CD4-positive, CD25-positive, alpha-beta regulatory T cell (primary cell): ENCODE results near the gene EPB41L4B. TPM values are rescaled to one million over a fixed set of nuclear protein-coding genes. Genes with fewer than 3 reads are reported as not detected.
A peak's percentile ranks its signal among the peaks of the same experiment; 100 is the strongest.
"Not testable (repeated sequence)": the region's sequence is repeated elsewhere in the genome, so short reads cannot be mapped to it uniquely, and the experiment has no call there.

Experiments
- ATAC-seq, 2 donors: fragments of 150-1000 bp; cut with Tn5 transposase; one replicate each; pipeline ENCODE4 v1.10.0; 2021; ENCODE audit warnings: low read depth in 2 of 2, moderate number of reproducible peaks in 2 of 2, moderate library complexity in 1 of 2
- DNase-seq, 3 donors: peaks; one replicate each; pipeline versions ENCODE4 v3.0.0 to v3.0.0-alpha.2; 2012 to 2022; ENCODE audit warnings: mixed read lengths in 1 of 3
- H3K27ac ChIP-seq: one replicate; pipeline ENCODE4 v1.7.0; 2013; ENCODE audit warnings: mild to moderate bottlenecking, low read length; ENCODE audit not compliant: insufficient read depth, poor library complexity, severe bottlenecking
- H3K27me3 ChIP-seq: one replicate; pipeline ENCODE4 v1.7.0; 2013; ENCODE audit warnings: low read length; ENCODE audit not compliant: control insufficient read depth, insufficient read depth
- H3K36me3 ChIP-seq: one replicate; pipeline ENCODE4 v1.7.0; 2013; ENCODE audit warnings: mild to moderate bottlenecking, low read length, moderate library complexity; ENCODE audit not compliant: control insufficient read depth, insufficient read depth
- H3K4me1 ChIP-seq: 2 replicates; pipeline ENCODE4 v1.7.0; 2013; ENCODE audit warnings: mild to moderate bottlenecking, low read length; ENCODE audit not compliant: insufficient read depth, control insufficient read depth, poor library complexity, severe bottlenecking
- H3K4me3 ChIP-seq: one replicate; pipeline ENCODE4 v1.7.0; 2013; ENCODE audit warnings: low read depth, mild to moderate bottlenecking, low read length, moderate library complexity
- H3K9me3 ChIP-seq, 2 experiments: 1 replicate in 1 of 2; 2 replicates in 1 of 2; pipeline ENCODE4 v1.7.0; 2013; ENCODE audit warnings: low read length in 2 of 2, mild to moderate bottlenecking in 1 of 2, moderate library complexity in 1 of 2; ENCODE audit not compliant: control insufficient read depth in 2 of 2
- H3K27ac Mint-ChIP-seq, 3 donors: one replicate each; pipeline ENCODE4 v1.8.0; 2020 to 2022; ENCODE audit warnings: mild to moderate bottlenecking in 3 of 3, mixed read lengths in 3 of 3, moderate library complexity in 2 of 3
- H3K27me3 Mint-ChIP-seq: one replicate; pipeline ENCODE4 v1.8.0; 2022; ENCODE audit warnings: mild to moderate bottlenecking, mixed read lengths
- H3K36me3 Mint-ChIP-seq: one replicate; pipeline ENCODE4 v1.8.0; 2020; ENCODE audit warnings: mixed read lengths
- H3K4me1 Mint-ChIP-seq, 4 donors: one replicate each; pipeline ENCODE4 v1.8.0; 2020 to 2022; ENCODE audit warnings: mixed read lengths in 4 of 4, mild to moderate bottlenecking in 1 of 4
- H3K4me3 Mint-ChIP-seq, 4 donors: one replicate each; pipeline ENCODE4 v1.8.0; 2020 to 2022; ENCODE audit warnings: mild to moderate bottlenecking in 4 of 4, mixed read lengths in 4 of 4, moderate library complexity in 3 of 4
- H3K9me3 Mint-ChIP-seq, 7 donors: one replicate each; pipeline ENCODE4 v1.8.0; 2020 to 2022; ENCODE audit warnings: mixed read lengths in 7 of 7, mild to moderate bottlenecking in 3 of 7, moderate library complexity in 2 of 7
- polyA plus RNA-seq, 4 donors: library from polyadenylated mRNA; unstranded; fragments of 300-500 nt; fragmentation: Illumina TruSeq; gene quantifications; one replicate each; pipeline ENCODE4 v1.2.3, GENCODE V29; 2021
- total RNA-seq: library from RNA; stranded (reverse); gene quantifications from one replicate; pipeline ENCODE4 v1.2.3, GENCODE V29; 2022

Gene EPB41L4B
- total and polyA plus RNA-seq, 5 donors from 2014 or later: not detected

DNA sequence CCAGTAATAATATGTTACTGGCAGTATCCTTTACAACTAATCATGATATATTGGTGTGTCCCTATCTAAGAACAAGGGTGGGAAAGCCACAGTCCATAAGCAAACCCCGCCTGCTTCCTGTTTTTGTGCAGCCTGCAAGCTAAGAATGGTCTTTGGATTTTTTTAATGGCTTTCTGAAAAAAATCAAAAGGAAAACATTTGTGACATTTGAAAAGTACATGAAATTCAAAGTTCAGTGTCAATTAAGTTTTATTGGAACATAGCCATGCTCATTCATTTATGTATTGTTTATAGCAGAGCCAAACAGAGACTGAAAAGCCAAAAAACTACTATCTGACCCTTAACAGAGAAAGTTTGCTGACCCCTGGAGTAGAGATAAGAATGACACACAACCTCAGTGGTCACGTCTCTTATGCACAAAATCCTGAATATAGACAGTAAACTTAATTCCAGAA is 188.3 kb downstream of the EPB41L4B start:
- H3K27ac Mint-ChIP-seq: no peak overlapping the region
- H3K4me3 Mint-ChIP-seq: no peak overlapping the region
- H3K27me3 ChIP-seq: no peaks in the 10 kb centered on the region
- peaks cover 0 to 8% (median 1%) of the 10 kb centered on the region in 4 donors for H3K4me1 Mint-ChIP-seq
- no peak for DNase-seq
- peaks cover 9% of the 10 kb centered on the region for H3K27me3 Mint-ChIP-seq
- H3K27ac ChIP-seq: no peak overlapping the region
- no peak overlapping the region for H3K4me3 ChIP-seq
- no peaks in the 10 kb centered on the region for H3K9me3 Mint-ChIP-seq
- H3K9me3 ChIP-seq: no peaks in the 10 kb centered on the region
- no peaks in the 10 kb centered on the region for H3K36me3 Mint-ChIP-seq
- H3K36me3 ChIP-seq: no peaks in the 10 kb centered on the region
- peaks cover 3% of the 10 kb centered on the region for H3K4me1 ChIP-seq
- no peak for ATAC-seq

DNA sequence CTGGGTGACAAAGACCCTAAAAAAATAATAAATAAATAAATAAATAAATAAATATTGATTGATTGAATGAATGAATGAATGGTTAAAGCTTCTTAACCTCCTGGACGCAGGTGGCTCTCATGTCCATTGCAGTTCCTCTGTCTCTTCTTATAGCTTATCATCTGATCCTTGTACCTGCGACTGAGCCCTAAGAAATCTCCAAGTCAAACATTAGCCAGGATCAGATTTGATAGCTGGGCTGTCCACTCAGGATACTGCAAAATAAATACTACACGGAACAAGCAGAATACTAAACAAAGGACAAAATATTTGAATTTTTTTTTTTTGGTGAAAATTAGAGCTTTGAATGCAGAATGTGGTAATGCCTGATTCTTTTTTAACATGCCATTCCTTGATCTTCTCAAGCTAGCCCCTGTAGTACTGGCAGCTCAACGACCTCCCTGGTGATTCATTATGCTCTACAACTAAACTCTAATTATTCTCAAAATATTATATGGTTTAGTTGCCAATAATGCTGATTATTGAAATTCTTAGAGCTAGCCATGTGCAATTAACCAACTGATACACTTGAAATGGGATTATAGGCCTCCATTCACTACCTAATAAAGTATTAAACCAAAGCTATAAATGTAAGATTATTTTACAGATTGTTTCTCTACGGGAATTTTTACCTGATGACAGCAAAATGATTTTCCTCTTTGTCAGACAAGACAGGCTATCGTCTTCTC is 191.2 kb downstream of the EPB41L4B start:
- H3K9me3 Mint-ChIP-seq: no peaks in the 10 kb centered on the region
- H3K4me1 Mint-ChIP-seq: peaks cover 0 to 8% (median 1%) of the 10 kb centered on the region in 4 donors
- no peaks in the 10 kb centered on the region for H3K27me3 ChIP-seq
- no peak overlapping the region for H3K27ac Mint-ChIP-seq
- H3K9me3 ChIP-seq: no peaks in the 10 kb centered on the region
- no peak overlapping the region for H3K4me3 Mint-ChIP-seq
- DNase-seq: no peak
- no peaks in the 10 kb centered on the region for H3K36me3 Mint-ChIP-seq
- no peak overlapping the region for H3K4me3 ChIP-seq
- H3K36me3 ChIP-seq: no peaks in the 10 kb centered on the region
- H3K27me3 Mint-ChIP-seq: peaks cover 6% of the 10 kb centered on the region
- no peak for ATAC-seq
- peaks cover 3% of the 10 kb centered on the region for H3K4me1 ChIP-seq
- H3K27ac ChIP-seq: no peak overlapping the region

DNA sequence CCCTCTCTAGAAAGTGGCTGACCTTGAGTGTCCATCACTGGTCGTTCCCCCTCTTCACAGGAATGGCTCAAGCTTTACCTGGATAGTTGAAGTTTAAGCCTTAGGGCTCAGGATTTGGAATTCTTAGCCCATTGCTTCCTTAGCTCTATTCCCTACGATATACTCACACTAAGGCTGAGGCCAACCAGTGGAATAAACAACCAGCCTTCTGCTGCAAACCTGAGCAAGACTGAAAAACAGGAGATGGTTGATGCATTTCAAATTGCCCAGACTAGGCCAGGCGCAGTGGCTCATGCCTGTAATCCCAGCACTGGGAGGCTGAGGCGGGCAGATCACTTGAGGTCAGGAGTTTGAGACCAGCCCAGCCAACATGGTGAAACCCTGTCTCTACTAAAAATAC is 194.2 kb downstream of the EPB41L4B start:
- not testable (repeated sequence) for ATAC-seq, H3K4me1 ChIP-seq, DNase-seq, H3K4me3 Mint-ChIP-seq, H3K36me3 ChIP-seq, H3K27ac Mint-ChIP-seq, H3K27me3 ChIP-seq, H3K9me3 ChIP-seq, H3K4me1 Mint-ChIP-seq, H3K27ac ChIP-seq, H3K36me3 Mint-ChIP-seq, H3K27me3 Mint-ChIP-seq, H3K9me3 Mint-ChIP-seq, H3K4me3 ChIP-seq

DNA sequence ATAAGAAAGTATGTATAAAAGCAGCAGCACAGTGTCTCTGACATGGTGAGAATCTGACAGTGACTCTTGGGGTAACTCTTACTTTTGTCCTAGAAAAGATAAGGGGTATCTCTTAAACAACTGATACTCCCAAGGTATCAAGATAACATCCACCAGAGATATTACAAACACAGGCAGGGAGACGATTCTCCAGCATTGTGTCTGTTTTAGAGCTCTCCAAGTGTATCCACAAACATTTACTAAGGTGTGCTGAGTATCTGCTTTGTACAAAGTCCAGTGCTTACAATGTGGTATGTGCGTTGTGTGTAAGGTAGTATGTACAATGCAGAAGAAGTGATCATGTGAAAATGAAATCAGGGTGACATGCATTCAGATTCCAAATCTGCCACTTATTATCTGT is 196.7 kb downstream of the EPB41L4B start:
- H3K4me3 Mint-ChIP-seq: no peak overlapping the region
- no peaks in the 10 kb centered on the region for H3K9me3 ChIP-seq
- DNase-seq: no peak
- no peak for ATAC-seq
- H3K27ac ChIP-seq: no peak overlapping the region
- no peaks in the 10 kb centered on the region for H3K36me3 ChIP-seq
- no peaks in the 10 kb centered on the region for H3K9me3 Mint-ChIP-seq
- no peak overlapping the region for H3K27ac Mint-ChIP-seq
- H3K4me1 Mint-ChIP-seq: peaks cover 2 to 9% (median 6%) of the 10 kb centered on the region in 4 donors
- H3K27me3 Mint-ChIP-seq: no peaks in the 10 kb centered on the region
- H3K36me3 Mint-ChIP-seq: no peaks in the 10 kb centered on the region
- no peaks in the 10 kb centered on the region for H3K27me3 ChIP-seq
- H3K4me1 ChIP-seq: peaks cover 9% of the 10 kb centered on the region
- H3K4me3 ChIP-seq: no peak overlapping the region

DNA sequence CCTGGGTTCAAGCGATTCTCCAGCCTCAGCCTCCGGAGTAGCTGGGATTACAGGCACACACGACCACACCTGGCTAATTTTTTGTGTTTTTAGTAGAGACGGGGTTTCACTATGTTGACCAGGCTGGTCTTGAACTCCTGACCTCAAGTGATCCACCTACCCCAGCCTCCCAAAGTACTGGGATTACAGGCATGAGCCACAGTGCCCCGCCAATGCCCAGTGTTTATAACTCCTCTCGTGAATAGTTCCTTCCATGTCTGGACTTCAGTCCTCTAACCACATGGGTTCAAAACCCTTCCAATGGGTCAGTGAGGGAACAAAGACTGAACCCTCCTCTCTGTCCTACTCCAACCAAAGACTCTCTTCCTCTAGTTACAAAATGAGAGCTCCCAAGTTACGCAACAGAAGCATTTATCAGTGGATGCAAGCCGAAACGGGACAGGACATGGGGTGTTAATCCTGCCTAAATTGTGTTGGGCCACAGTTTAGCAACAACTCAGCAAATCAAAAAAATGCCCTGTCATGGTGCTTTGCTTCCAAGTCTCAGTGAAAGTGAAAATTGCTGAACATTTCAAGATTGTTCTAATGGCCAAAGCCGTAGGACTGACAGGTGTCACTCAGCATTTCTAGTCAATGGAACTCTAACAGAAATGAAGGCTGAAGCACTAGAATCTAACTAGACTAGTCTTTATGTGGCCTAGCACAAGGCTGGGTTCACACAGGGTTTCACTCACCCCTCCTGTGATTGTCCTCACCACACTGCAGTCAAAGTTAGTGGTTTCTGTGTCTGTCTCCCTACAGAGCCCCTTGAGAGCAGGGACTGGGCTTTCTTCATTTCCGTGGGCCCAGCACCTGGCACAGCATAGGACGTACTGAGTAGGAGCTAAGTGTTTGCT is 197.9 kb downstream of the EPB41L4B start:
- Histone ChIP-seq H3K36me3 (no peaks in the 10 kb centered on the region), H3K27ac (no peak overlapping the region), H3K27me3 (no peaks in the 10 kb centered on the region), H3K4me1 (peaks cover 20% of the 10 kb centered on the region), H3K9me3 (no peaks in the 10 kb centered on the region), H3K4me3 (no peak overlapping the region)
- Mint-ChIP-seq H3K4me1 (peaks cover 2 to 15% (median 10%) of the 10 kb centered on the region in 4 donors), H3K27me3 (no peaks in the 10 kb centered on the region), H3K4me3 (peak overlapping the region in 1 of 4 donors; percentile 41), H3K36me3 (no peaks in the 10 kb centered on the region), H3K27ac (no peak overlapping the region), H3K9me3 (no peaks in the 10 kb centered on the region)
- ATAC-seq (no peak), DNase-seq (no peak)

Other genes with a start within 250 kb of the EPB41L4B start
- 33.7 TPM for gene TMEM245, start 201.1 kb downstream of the EPB41L4B start, total RNA-seq
- gene TMEM245, start 201.1 kb downstream of the EPB41L4B start, polyA plus RNA-seq: 10 to 100 TPM; 22.6 to 36.9 (median 27.6) TPM
- not detected for gene FRRS1L, start 153.8 kb downstream of the EPB41L4B start, total RNA-seq
- not detected for gene FRRS1L, start 153.8 kb downstream of the EPB41L4B start, polyA plus RNA-seq
- gene PTPN3, start 177.2 kb upstream of the EPB41L4B start, total RNA-seq: 0.47 TPM
- under 1 TPM in 3 of 4 donors, not detected in 1; 0.03 to 0.23 (median 0.20) TPM for gene PTPN3, start 177.2 kb upstream of the EPB41L4B start, polyA plus RNA-seq